Motor neuron (in vitro differentiated cells): Measurements from ENCODE around the gene TBC1D3B. TPM values are rescaled to one million over a fixed set of nuclear protein-coding genes. Genes with fewer than 3 reads are reported as not detected.
"Not testable (repeated sequence)": the region's sequence is repeated elsewhere in the genome, so short reads cannot be mapped to it uniquely, and the experiment has no call there.

ENCODE experiments used
- ATAC-seq, 8 experiments: fragments of 200-7000 bp; cut with Tn5 transposase; replicated peaks in 6 of 8; 2 replicates each; pipeline ENCODE4 v1.8.0; 2021; ENCODE audit warnings: mild to moderate bottlenecking in 8 of 8, moderate library complexity in 8 of 8
- H3K27ac ChIP-seq, 2 donors: fragments of 250-450 bp; sonication (Bioruptor Pico); 2 replicates each; pipeline ENCODE4 v1.9.0; 2021; ENCODE audit warnings: antibody characterized with exemption in 2 of 2, mild to moderate bottlenecking in 2 of 2, moderate library complexity in 1 of 2
- H3K4me1 ChIP-seq, 2 donors: fragments of 250-450 bp; sonication (Bioruptor Pico); replicated peaks in 1 of 2; 2 replicates each; pipeline ENCODE4 v1.6.1; 2021; ENCODE audit warnings: antibody characterized with exemption in 2 of 2, mild to moderate bottlenecking in 2 of 2, moderate library complexity in 1 of 2
- H3K4me3 ChIP-seq, 5 donors: fragments of 250-450 bp; sonication (Bioruptor Pico); 2 replicates each; pipeline ENCODE4 v1.9.0; 2021; ENCODE audit warnings: antibody characterized with exemption in 5 of 5, mild to moderate bottlenecking in 5 of 5, moderate library complexity in 4 of 5
- WGBS, 10 experiments: fragments of 450-650 bp; shearing (Covaris generic); methylation state at CpG; one replicate each; pipeline ENCODE4 v1.0.0; 2022; 5-methylcytosine and 5-hydroxymethylcytosine counted together
- in situ Hi-C, 9 experiments: fragments of 400-800 bp; cut with MboI; loops; one replicate each; pipeline ENCODE4 v1.15.0; 2021; ENCODE audit warnings: low sequenced_read_pairs in 9 of 9, low pct_unique_long_range_greater_than_20kb in 2 of 9; ENCODE audit not compliant: unreplicated experiment in 9 of 9
- total RNA-seq, 8 experiments: library from RNA; unstranded; fragments of 300-600 nt; gene quantifications; 2 replicates each; pipeline versions ENCODE4 v1.2.3 to v1.2.4, GENCODE V29; 2022

TBC1D3B gene
- total RNA-seq, 8 experiments from 2014 or later, result 0.57 to 3.8 (median 2.1) TPM

GRCh38 chr17:36209575-36209974 lies 33.1 kb upstream of the TBC1D3B start:
- in situ Hi-C loops, result no loop called here
- no peak overlapping the region for H3K4me3 ChIP-seq
- H3K27ac ChIP-seq, result no peak overlapping the region
- ATAC-seq, result no peak
- no peaks in the 10 kb centered on the region for H3K4me1 ChIP-seq

GRCh38 chr17:36207383-36207782 lies 30.9 kb upstream of the TBC1D3B start:
- in situ Hi-C loops, H3K27ac ChIP-seq, ATAC-seq: not testable (repeated sequence)

GRCh38 chr17:36206486-36206821 lies 30.0 kb upstream of the TBC1D3B start:
- ATAC-seq, in situ Hi-C loops, H3K4me3 ChIP-seq, H3K27ac ChIP-seq, H3K4me1 ChIP-seq: not testable (repeated sequence)
- WGBS, 10 experiments, result 0 to 63% (median 40%) methylated on average over 1 of the region's 1 CpG; no CpG with 5 or more reads in 4 of the 10 experiments

More at GRCh38 chr17:36207383-36207782, 30.9 kb upstream of the TBC1D3B start:
- not testable (repeated sequence) for H3K4me3 ChIP-seq, H3K4me1 ChIP-seq
- WGBS, 10 experiments, result 10 to 92% (median 40%) methylated on average over 2 to 5 of the region's 6 CpGs; no CpG with 5 or more reads in 2 of the 10 experiments

GRCh38 chr17:36205637-36206485 lies 29.4 kb upstream of the TBC1D3B start:
- no peak overlapping the region for H3K27ac ChIP-seq
- in situ Hi-C loops, result no loop called here
- no peaks in the 10 kb centered on the region for H3K4me1 ChIP-seq
- H3K4me3 ChIP-seq, result no peak overlapping the region
- 14 to 89% (median 47%) methylated on average over 1 to 4 of the region's 4 CpGs; no CpG with 5 or more reads in 3 of the 10 experiments for WGBS, 10 experiments
- ATAC-seq, result no peak

- 57 to 97% (median 92%) methylated on average over 2 to 7 of the region's 7 CpGs; no CpG with 5 or more reads in 1 of the 10 experiments for WGBS, 10 experiments
- ATAC-seq, result no peak
- Histone ChIP-seq H3K27ac (no peak overlapping the region), H3K4me1 (no peaks in the 10 kb centered on the region), H3K4me3 (no peak overlapping the region)
- in situ Hi-C loops, result no loop called here
Observed at GRCh38 chr17:36204724-36205500, 28.5 kb upstream of the TBC1D3B start.

GRCh38 chr17:36203335-36203734 lies 26.9 kb upstream of the TBC1D3B start:
- ATAC-seq, result no peak
- Histone ChIP-seq H3K4me3 (no peak overlapping the region), H3K4me1 (no peaks in the 10 kb centered on the region), H3K27ac (no peak overlapping the region)
- WGBS, 10 experiments, result 31 to 90% (median 82%) methylated on average over 2 to 3 of the region's 3 CpGs; no CpG with 5 or more reads in 1 of the 10 experiments
- in situ Hi-C loops, result no loop called here

- H3K27ac ChIP-seq, in situ Hi-C loops, H3K4me1 ChIP-seq, H3K4me3 ChIP-seq, ATAC-seq: not testable (repeated sequence)
- 57 to 100% (median 80%) methylated on average over 1 to 6 of the region's 8 CpGs; no CpG with 5 or more reads in 6 of the 10 experiments for WGBS, 10 experiments
Observed at GRCh38 chr17:36201506-36201905, 25.1 kb upstream of the TBC1D3B start.

GRCh38 chr17:36201102-36201501 lies 24.7 kb upstream of the TBC1D3B start:
- in situ Hi-C loops, H3K27ac ChIP-seq, H3K4me3 ChIP-seq, H3K4me1 ChIP-seq, ATAC-seq: not testable (repeated sequence)
- 8 to 92% (median 80%) methylated on average over 1 to 4 of the region's 4 CpGs for WGBS, 10 experiments

- Histone ChIP-seq H3K4me3 (no peak overlapping the region), H3K27ac (no peak overlapping the region), H3K4me1 (no peaks in the 10 kb centered on the region)
- in situ Hi-C loops, result loop anchor here in 1 of 9 experiments (25.0 kb wide), 1 partner anchor 288 kb away; the partner anchor contains the start of gene ZNHIT3
- no peak for ATAC-seq
- WGBS, 10 experiments, result 10 to 89% (median 67%) methylated on average over 1 to 7 of the region's 7 CpGs; no CpG with 5 or more reads in 1 of the 10 experiments
Observed at GRCh38 chr17:36198831-36199465, 22.5 kb upstream of the TBC1D3B start.

GRCh38 chr17:36197387-36197703 lies 20.9 kb upstream of the TBC1D3B start:
- peak in 2 of 8 experiments; percentile 19 to 50 for ATAC-seq
- 8 to 84% (median 48%) methylated on average over 1 to 4 of the region's 4 CpGs; no CpG with 5 or more reads in 2 of the 10 experiments for WGBS, 10 experiments
- H3K4me3 ChIP-seq, result no peak overlapping the region
- in situ Hi-C loops, result loop anchor here in 1 of 9 experiments (25.0 kb wide), 1 partner anchor 290 kb away; the partner anchor contains the start of gene ZNHIT3
- no peaks in the 10 kb centered on the region for H3K4me1 ChIP-seq
- H3K27ac ChIP-seq, result no peak overlapping the region

GRCh38 chr17:36196131-36196486 lies 19.7 kb upstream of the TBC1D3B start:
- Histone ChIP-seq H3K4me3 (no peak overlapping the region), H3K27ac (no peak overlapping the region), H3K4me1 (no peaks in the 10 kb centered on the region)
- in situ Hi-C loops, result loop anchor here in 1 of 9 experiments (25.0 kb wide), 1 partner anchor 291 kb away; the partner anchor contains the start of gene ZNHIT3
- 20 to 64% (median 55%) methylated on average over 1 to 3 of the region's 3 CpGs; no CpG with 5 or more reads in 1 of the 10 experiments for WGBS, 10 experiments
- no peak for ATAC-seq

GRCh38 chr17:36195434-36196130 lies 19.1 kb upstream of the TBC1D3B start:
- ATAC-seq, result peak in 1 of 8 experiments; percentile 23

More at GRCh38 chr17:36195434-36196130, 19.1 kb upstream of the TBC1D3B start:
- WGBS, 10 experiments, result 50 to 90% (median 67%) methylated on average over 1 to 10 of the region's 10 CpGs; no CpG with 5 or more reads in 2 of the 10 experiments
- in situ Hi-C loops, result loop anchor here in 1 of 9 experiments (25.0 kb wide), 1 partner anchor 292 kb away; the partner anchor contains the start of gene ZNHIT3
- Histone ChIP-seq H3K27ac (no peak overlapping the region), H3K4me1 (no peaks in the 10 kb centered on the region), H3K4me3 (no peak overlapping the region)
